Non-pigmented ciliary epithelial cell (primary cell): ENCODE measurements around the gene D2HGDH.

Source experiments
- DNase-seq: peaks from one replicate; pipeline ENCODE4 v3.0.0-alpha.2; 2010; ENCODE audit warnings: low read depth

D2HGDH gene

GRCh38 chr2:241734467-241735208, at the start of gene D2HGDH:
D2HGDH (plus strand) TSS chr2:241734630; CDS start chr2:241735225, 595 bp downstream.
- DNase-seq: no peak

- DNase-seq: no peak
Observed at GRCh38 chr2:241686324-241686649, 48.1 kb upstream of the D2HGDH start.

GRCh38 chr2:241686650-241687425, 47.6 kb upstream of the D2HGDH start, which contains the start of gene DTYMK:
DTYMK (minus strand) TSS chr2:241686815; CDS start chr2:241686783, 32 bp downstream.
- no peak for DNase-seq

GRCh38 chr2:241689306-241689705, 45.1 kb upstream of the D2HGDH start:
- DNase-seq: no peak

- DNase-seq: no peak
Observed at GRCh38 chr2:241690202-241690717, 44.2 kb upstream of the D2HGDH start.

- peak; percentile 59 for DNase-seq
Observed at GRCh38 chr2:241692448-241692847, 42.0 kb upstream of the D2HGDH start.

- DNase-seq: no peak
Observed at GRCh38 chr2:241695651-241696050, 38.8 kb upstream of the D2HGDH start.

- DNase-seq: no peak
Observed at GRCh38 chr2:241701149-241701398, 33.4 kb upstream of the D2HGDH start.

GRCh38 chr2:241701399-241702154, 32.9 kb upstream of the D2HGDH start, which contains the start of gene ING5:
ING5 (plus strand) TSS chr2:241702039; CDS start chr2:241702066, 27 bp downstream.
- no peak for DNase-seq

GRCh38 chr2:241702155-241703031, 32.0 kb upstream of the D2HGDH start:
- DNase-seq: no peak

- DNase-seq: no peak
Observed at GRCh38 chr2:241703032-241703604, 31.3 kb upstream of the D2HGDH start.

- DNase-seq: no peak
Observed at GRCh38 chr2:241706537-241706936, 27.9 kb upstream of the D2HGDH start.

- no peak for DNase-seq
Observed at GRCh38 chr2:241708879-241709278, 25.6 kb upstream of the D2HGDH start.

GRCh38 chr2:241719093-241719492, 15.3 kb upstream of the D2HGDH start:
- no peak for DNase-seq

GRCh38 chr2:241720099-241720498, 14.3 kb upstream of the D2HGDH start:
- DNase-seq: no peak

GRCh38 chr2:241720560-241720959, 13.9 kb upstream of the D2HGDH start:
- DNase-seq: no peak

- DNase-seq: no peak
Observed at GRCh38 chr2:241721852-241722251, 12.6 kb upstream of the D2HGDH start.

GRCh38 chr2:241722896-241723454, 11.5 kb upstream of the D2HGDH start:
- no peak for DNase-seq

GRCh38 chr2:241724259-241724974, 10.0 kb upstream of the D2HGDH start:
- DNase-seq: no peak
